Stimulated activated CD8-positive, alpha-beta memory T cell treated with anti-CD3 and anti-CD28 coated beads, Interleukin-12 subunit alpha, Interleukin-12 subunit beta, amount 100 ng/mL, for 1 hour (primary cell): ENCODE data around the gene POT1.
"Not testable (repeated sequence)": the region's sequence is repeated elsewhere in the genome, so short reads cannot be mapped to it uniquely, and the experiment has no call there.

Experiments
- DNase-seq: peaks from one replicate; pipeline ENCODE4 v3.0.0-alpha.2; 2020; ENCODE audit warnings: low read depth

POT1 gene

GRCh38 chr7:124929467-124930172, at the start of gene POT1:
POT1 (minus strand) TSS chr7:124929825; CDS start chr7:124897173, 32,652 bp downstream.
- DNase-seq: peak; percentile 96

GRCh38 chr7:124975131-124975530, 45.5 kb upstream of the POT1 start:
- not testable (repeated sequence) for DNase-seq

- no peak for DNase-seq
These were observed 35.9 kb upstream of the POT1 start for GRCh38 chr7:124965553-124965952.

GRCh38 chr7:124959676-124960075, 30.1 kb upstream of the POT1 start:
- no peak for DNase-seq

- DNase-seq: not testable (repeated sequence)
These were observed 28.3 kb upstream of the POT1 start for GRCh38 chr7:124957952-124958351.

GRCh38 chr7:124956160-124956559, 26.5 kb upstream of the POT1 start:
- no peak for DNase-seq

GRCh38 chr7:124954790-124955189, 25.2 kb upstream of the POT1 start:
- no peak for DNase-seq

GRCh38 chr7:124945680-124946079, 16.1 kb upstream of the POT1 start:
- DNase-seq: no peak

- no peak for DNase-seq
These were observed 13.8 kb upstream of the POT1 start for GRCh38 chr7:124943472-124943871.

GRCh38 chr7:124942399-124942798, 12.8 kb upstream of the POT1 start:
- DNase-seq: no peak

GRCh38 chr7:124940306-124940705, 10.7 kb upstream of the POT1 start:
- DNase-seq: no peak

GRCh38 chr7:124938128-124938527, 8.5 kb upstream of the POT1 start:
- DNase-seq: no peak

GRCh38 chr7:124937076-124937475, 7.5 kb upstream of the POT1 start:
- no peak for DNase-seq

GRCh38 chr7:124934841-124935240, 5.2 kb upstream of the POT1 start:
- DNase-seq: no peak

- no peak for DNase-seq
These were observed 1.3 kb upstream of the POT1 start for GRCh38 chr7:124930655-124931597.

- DNase-seq: no peak
These were observed 573 bp upstream of the POT1 start for GRCh38 chr7:124930173-124930623.

GRCh38 chr7:124924906-124925305, 4.7 kb downstream of the POT1 start:
- DNase-seq: no peak

GRCh38 chr7:124922200-124922599, 7.4 kb downstream of the POT1 start:
- no peak for DNase-seq

GRCh38 chr7:124919841-124920240, 9.8 kb downstream of the POT1 start:
- DNase-seq: no peak

GRCh38 chr7:124918662-124919061, 11.0 kb downstream of the POT1 start:
- DNase-seq: no peak

GRCh38 chr7:124915242-124915641, 14.4 kb downstream of the POT1 start:
- DNase-seq: no peak

- DNase-seq: no peak
These were observed 15.3 kb downstream of the POT1 start for GRCh38 chr7:124914298-124914697.

GRCh38 chr7:124912972-124913371, 16.7 kb downstream of the POT1 start:
- no peak for DNase-seq
